GM21737 (cell line): ENCODE measurements around the gene CACFD1.

ENCODE experiments used
- ATAC-seq: cut with Tn5 transposase; IDR thresholded peaks from one replicate; pipeline ENCODE4 v1.9.1; 2021; ENCODE audit warnings: mild to moderate bottlenecking, moderate library complexity; ENCODE audit not compliant: unreplicated experiment

The CACFD1 gene

DNA sequence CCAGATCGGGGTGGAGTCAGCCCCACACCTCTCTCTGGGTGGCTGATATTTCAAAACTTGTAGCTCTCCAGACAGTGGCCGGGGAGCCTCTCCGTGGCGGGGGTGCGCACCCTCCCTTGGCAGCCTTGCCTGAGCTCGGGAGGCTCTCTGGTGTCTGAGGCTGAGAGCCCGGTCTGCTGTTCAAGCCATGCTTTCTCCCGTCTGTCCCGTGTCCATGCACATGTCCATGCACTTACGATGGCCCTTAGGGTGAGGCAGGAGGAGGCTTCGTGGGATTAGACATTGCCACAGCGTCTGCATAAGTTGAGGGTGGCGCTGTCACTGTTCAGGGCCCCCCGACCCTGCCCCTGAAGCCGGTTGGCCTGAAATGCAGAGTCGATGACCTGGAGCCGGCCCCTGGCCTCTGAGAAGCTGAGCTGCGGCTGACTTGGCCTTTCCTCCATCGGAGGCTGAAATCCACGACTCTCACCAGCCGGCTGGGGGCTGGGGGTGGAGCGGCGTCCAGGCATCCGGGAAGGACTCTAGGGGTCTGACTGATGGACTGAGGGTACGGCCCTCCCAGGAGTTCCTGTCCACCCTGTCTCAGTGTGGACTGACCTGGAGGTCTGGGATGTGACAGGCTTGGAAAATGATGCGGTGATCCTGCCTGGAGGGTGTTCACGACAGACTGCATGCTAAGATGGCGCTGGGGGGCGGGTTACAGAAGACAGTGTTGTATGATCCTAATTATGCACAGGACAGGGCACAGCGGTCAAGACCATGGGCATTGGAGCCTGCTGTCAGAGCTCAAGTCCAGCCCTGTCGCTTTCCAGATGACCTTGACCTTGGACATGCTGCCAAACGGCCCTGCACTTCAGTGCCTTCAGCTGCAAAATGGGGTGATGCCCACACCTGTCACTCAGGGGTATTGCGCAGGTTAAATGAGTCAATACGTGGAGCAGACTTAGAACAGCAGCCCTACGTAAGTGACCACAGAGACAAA lies 37.4 kb downstream of the CACFD1 start:
- no peak for ATAC-seq

DNA sequence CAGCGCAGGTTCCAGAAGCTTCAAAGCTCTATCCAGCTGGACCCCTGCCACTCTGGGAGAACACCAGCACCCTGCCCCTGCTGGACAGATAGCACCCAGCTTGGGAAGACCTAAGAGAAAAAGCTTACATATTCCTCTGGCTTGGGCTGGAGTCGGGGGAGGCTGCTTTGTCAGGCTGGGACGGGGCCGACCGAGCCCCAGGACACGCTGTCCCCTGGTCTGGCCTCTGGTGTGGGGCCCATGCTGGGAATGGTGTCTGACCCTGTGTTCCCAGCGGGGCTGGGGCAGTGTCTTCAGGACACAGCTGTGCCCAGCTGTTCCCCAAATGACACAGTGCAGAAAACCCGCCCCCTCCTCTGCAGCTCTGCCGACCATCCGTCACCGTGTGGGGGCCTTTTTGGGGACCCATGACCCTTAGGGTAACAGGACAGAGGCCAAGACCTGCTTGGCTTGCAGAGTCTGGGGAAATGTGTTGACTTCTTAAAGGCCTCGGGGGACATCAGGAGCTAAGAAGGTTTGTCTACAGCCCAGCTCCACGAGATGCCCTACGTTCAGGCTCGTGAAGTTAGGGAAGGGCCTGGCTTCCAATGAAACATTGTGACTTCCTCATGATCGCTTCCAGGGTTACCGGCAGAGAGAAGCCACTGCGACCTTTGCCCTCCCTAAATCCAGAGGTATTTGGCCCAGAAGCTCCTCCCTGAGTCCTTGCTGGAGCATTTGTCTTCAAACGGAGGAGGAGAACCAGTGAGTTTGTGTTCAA lies 39.5 kb downstream of the CACFD1 start:
- no peak for ATAC-seq

- ATAC-seq: no peak
Observed at GRCh38 chr9:133499892-133500270, 40.1 kb downstream of the CACFD1 start.

DNA sequence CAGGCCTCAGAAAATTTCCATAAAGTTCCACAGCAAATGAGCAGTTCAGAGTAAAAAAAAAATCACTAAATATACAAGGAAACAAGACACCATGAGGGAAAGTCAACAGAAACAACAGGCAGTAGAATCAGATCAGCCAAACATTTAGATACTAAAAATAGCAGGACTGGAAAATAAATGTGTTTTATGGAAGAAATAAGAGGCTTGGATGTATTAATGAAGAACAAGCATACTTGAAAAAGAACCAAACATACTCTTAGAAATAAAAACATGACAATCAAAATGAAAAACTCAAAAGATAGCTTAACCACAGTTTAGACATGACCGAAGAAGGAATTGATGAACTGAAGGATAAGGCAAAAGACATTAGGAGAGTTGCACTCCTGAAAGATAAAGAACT lies 42.3 kb downstream of the CACFD1 start:
- ATAC-seq: no peak

DNA sequence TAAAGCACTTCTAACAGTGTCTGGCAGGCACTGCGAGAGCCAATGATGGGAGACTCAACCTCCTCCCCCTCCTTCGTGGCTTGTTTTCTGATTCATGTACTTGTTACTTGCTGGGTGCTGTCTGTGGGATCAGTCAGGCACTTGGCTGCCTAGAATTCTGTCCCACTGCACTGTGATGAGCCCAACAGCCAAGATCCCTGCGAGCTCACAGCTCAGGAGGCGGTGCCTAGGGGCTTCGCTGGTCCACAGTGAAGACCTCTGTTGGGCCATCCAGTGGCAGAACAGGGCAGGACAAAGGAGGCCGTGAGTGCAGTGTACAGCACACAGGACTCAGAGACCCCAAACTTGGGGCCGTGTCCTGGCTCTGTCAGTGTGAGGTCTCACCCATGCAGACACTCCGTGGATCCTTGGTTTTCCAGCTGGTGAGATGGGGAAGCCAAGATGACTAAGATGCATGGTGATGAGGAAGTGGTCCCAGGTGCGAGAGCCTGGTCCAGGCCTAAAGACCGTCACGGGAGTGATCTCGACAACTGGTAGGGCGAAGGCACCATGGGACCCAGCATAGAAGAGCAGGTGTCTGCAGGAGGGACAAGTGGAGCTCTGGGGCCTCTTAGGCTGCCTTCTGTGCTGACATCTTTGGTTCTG lies 45.5 kb downstream of the CACFD1 start:
- no peak for ATAC-seq

- ATAC-seq: no peak
Observed at GRCh38 chr9:133505901-133506652, 46.3 kb downstream of the CACFD1 start.

DNA sequence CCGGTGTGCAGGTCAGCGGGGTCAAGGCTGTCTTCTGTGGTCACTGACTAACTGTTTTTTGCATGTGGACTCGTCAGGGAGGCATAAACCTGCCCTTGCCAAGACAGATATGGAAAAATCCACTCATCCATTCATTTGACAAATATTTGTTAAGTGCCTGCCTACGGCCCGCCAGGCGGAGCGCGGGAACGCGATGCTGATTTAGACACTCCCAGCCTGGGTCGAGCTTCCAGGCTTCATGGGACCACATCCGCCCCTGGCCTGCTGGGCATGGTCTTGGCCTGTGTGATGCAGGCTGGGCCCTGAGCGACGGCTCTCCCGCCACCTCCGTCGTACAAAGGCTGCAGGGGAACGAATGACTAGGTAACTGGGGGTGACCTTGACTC lies 46.9 kb downstream of the CACFD1 start:
- ATAC-seq: no peak

GRCh38 chr9:133507246-133507965 lies 47.6 kb downstream of the CACFD1 start:
- ATAC-seq: no peak

GRCh38 chr9:133508046-133508445 lies 48.3 kb downstream of the CACFD1 start:
- ATAC-seq: no peak

GRCh38 chr9:133509179-133510083 lies 49.7 kb downstream of the CACFD1 start:
- ATAC-seq: no peak

DNA sequence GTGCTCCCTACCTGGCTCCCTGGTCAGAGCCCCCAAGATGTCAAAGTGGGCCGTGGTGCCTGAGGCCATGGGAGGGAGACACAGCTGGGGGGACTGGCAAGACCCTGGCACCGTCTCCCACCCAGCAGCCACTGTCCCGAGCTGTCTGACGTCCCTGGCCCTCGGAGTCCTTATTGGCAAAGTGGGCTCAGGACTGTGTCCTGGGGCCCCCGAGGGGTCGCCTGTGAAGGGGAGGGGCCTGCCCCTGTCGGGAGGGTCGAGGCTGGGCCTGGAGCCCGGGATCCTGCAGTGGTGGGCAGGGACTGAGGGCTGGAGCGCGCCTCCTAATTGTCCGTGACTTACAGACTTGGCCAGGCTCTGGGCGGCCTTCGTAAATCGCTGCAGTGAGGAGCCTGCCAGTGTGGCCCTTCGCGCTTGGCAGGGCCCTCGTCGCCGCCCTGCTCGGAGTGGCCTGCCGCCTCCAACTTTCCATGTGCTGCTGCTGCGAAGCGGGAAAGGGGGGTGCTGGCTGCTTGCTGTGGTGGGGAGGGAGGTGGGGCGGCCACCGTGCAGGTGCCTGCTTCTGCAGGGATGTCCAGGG lies 51.2 kb downstream of the CACFD1 start:
- no peak for ATAC-seq

DNA sequence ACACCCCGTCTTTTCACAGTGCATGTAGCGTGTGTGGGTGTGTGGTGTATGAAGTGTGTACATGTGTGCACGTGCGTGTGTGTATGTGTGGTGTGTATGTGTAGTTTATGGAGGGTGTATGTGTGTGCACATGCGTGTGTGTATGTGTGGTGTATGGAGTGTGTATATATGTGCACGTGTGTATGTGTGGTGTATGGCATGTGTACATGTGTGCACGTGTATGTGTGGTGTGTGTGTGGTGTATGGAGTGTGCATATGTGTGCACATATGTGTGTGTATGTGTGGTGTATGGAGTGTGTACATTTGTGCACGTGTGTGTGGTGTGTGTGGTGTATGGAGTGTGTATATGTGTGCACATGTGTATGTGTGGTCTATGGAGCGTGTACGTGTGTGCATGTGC lies 51.8 kb downstream of the CACFD1 start:
- no peak for ATAC-seq

- ATAC-seq: no peak
Observed at GRCh38 chr9:133512253-133513213, 52.8 kb downstream of the CACFD1 start.

- no peak for ATAC-seq
Observed at GRCh38 chr9:133513214-133514100, 53.7 kb downstream of the CACFD1 start.

- no peak for ATAC-seq
Observed at GRCh38 chr9:133514460-133515239, 54.9 kb downstream of the CACFD1 start.

- ATAC-seq: no peak
Observed at GRCh38 chr9:133515240-133515610, 55.4 kb downstream of the CACFD1 start.
